Measurements from ENCODE around the gene FMO2. TPM values are rescaled to one million over a fixed set of nuclear protein-coding genes. Genes with fewer than 3 reads are reported as not detected.

The FMO2 gene
- total RNA-seq, 2 experiments from 2014 or later: not detected

GRCh38 chr1:171254859-171255258 lies 69.8 kb downstream of the FMO2 start:
- ATAC-seq: no peak
- CTCF ChIA-PET: interaction anchor here (0.7 to 1.9 kb wide), 3 partner anchors 9 to 59 kb away, joined by 3 to 7 read pairs (median 7); partner anchors contain the start of gene FMO4
- H3K9me3 Mint-ChIP-seq (ENCODE audit: insufficient read depth): no peaks in the 10 kb centered on the region

GRCh38 chr1:171256940-171257606 lies 72.0 kb downstream of the FMO2 start:
- CTCF ChIA-PET: interaction anchor here (0.8 to 2.0 kb wide), 2 partner anchors 12 to 57 kb away, joined by 3 to 6 read pairs; partner anchors contain the start of gene FMO4
- Mint-ChIP-seq H3K27me3 (ENCODE audit: low read depth) (peaks cover 22% of the 10 kb centered on the region), H3K9me3 (ENCODE audit: insufficient read depth) (no peaks in the 10 kb centered on the region), H3K27ac (no peak overlapping the region), H3K36me3 (ENCODE audit: low read depth) (no peaks in the 10 kb centered on the region), H3K4me3 (no peak overlapping the region), H3K4me1 (ENCODE audit: low read depth) (peaks cover 10% of the 10 kb centered on the region)
- POLR2A ChIA-PET: no interaction called here
- DNase-seq (no peak), ATAC-seq (no peak)

More at GRCh38 chr1:171254859-171255258, 69.8 kb downstream of the FMO2 start:
- H3K4me3 Mint-ChIP-seq: no peak overlapping the region
- no peak for DNase-seq
- no peak overlapping the region for H3K27ac Mint-ChIP-seq
- no peaks in the 10 kb centered on the region for H3K36me3 Mint-ChIP-seq (ENCODE audit: low read depth)
- peaks cover 18% of the 10 kb centered on the region for H3K4me1 Mint-ChIP-seq (ENCODE audit: low read depth)
- POLR2A ChIA-PET: no interaction called here
- peaks cover 26% of the 10 kb centered on the region for H3K27me3 Mint-ChIP-seq (ENCODE audit: low read depth)

GRCh38 chr1:171257607-171258076 lies 72.5 kb downstream of the FMO2 start:
- no peak for DNase-seq
- ATAC-seq: no peak
- Mint-ChIP-seq H3K4me3 (no peak overlapping the region), H3K9me3 (ENCODE audit: insufficient read depth) (no peaks in the 10 kb centered on the region), H3K27ac (no peak overlapping the region), H3K36me3 (ENCODE audit: low read depth) (no peaks in the 10 kb centered on the region), H3K27me3 (ENCODE audit: low read depth) (peaks cover 18% of the 10 kb centered on the region), H3K4me1 (ENCODE audit: low read depth) (peaks cover 5% of the 10 kb centered on the region)
- POLR2A ChIA-PET: no interaction called here
- CTCF ChIA-PET: interaction anchor here (2.0 to 2.6 kb wide), 2 partner anchors 12 to 56 kb away, joined by 6 to 11 read pairs; partner anchors contain the start of gene FMO4

GRCh38 chr1:171258429-171258828 lies 73.3 kb downstream of the FMO2 start:
- H3K9me3 Mint-ChIP-seq (ENCODE audit: insufficient read depth): no peaks in the 10 kb centered on the region
- ChIA-PET CTCF (interaction anchor here (2.0 to 2.6 kb wide), 2 partner anchors 13 to 55 kb away, joined by 6 to 11 read pairs; partner anchors contain the start of gene FMO4), POLR2A (no interaction called here)
- DNase-seq (no peak), ATAC-seq (no peak)
- no peak overlapping the region for H3K27ac Mint-ChIP-seq
- no peak overlapping the region for H3K4me3 Mint-ChIP-seq
- H3K36me3 Mint-ChIP-seq (ENCODE audit: low read depth): no peaks in the 10 kb centered on the region
- H3K27me3 Mint-ChIP-seq (ENCODE audit: low read depth): peaks cover 14% of the 10 kb centered on the region
- H3K4me1 Mint-ChIP-seq (ENCODE audit: low read depth): no peaks in the 10 kb centered on the region

GRCh38 chr1:171258943-171259342 lies 73.8 kb downstream of the FMO2 start:
- DNase-seq (no peak), ATAC-seq (no peak)
- Mint-ChIP-seq H3K4me3 (no peak overlapping the region), H3K27me3 (ENCODE audit: low read depth) (peaks cover 12% of the 10 kb centered on the region), H3K27ac (no peak overlapping the region), H3K9me3 (ENCODE audit: insufficient read depth) (no peaks in the 10 kb centered on the region), H3K4me1 (ENCODE audit: low read depth) (no peaks in the 10 kb centered on the region), H3K36me3 (ENCODE audit: low read depth) (no peaks in the 10 kb centered on the region)
- ChIA-PET POLR2A (no interaction called here), CTCF (interaction anchor here (2.0 to 2.6 kb wide), 2 partner anchors 14 to 55 kb away, joined by 6 to 11 read pairs; partner anchors contain the start of gene FMO4)

Other genes starting within 250 kb of the FMO2 start
- not detected for gene MROH9, start 249.8 kb upstream of the FMO2 start, total RNA-seq
- gene FMO3, start 94.4 kb upstream of the FMO2 start, total RNA-seq: not detected
- not detected for gene FMO1, start 63.2 kb downstream of the FMO2 start, total RNA-seq
- 1 to 10 TPM; 1.4 to 1.5 TPM for gene FMO4, start 128.9 kb downstream of the FMO2 start, total RNA-seq